ES-I3 (cell line): ENCODE measurements around the gene LRG1.
A peak's percentile ranks its signal among the peaks of the same experiment; 100 is the strongest.

Experiments
- H3K36me3 ChIP-seq: 2 replicates; pipeline ENCODE4 v1.6.1; 2013; ENCODE audit warnings: mild to moderate bottlenecking, low read length, control low read depth, moderate library complexity; ENCODE audit not compliant: insufficient read depth
- H3K4me1 ChIP-seq: 2 replicates; pipeline ENCODE4 v1.6.1; 2013; ENCODE audit warnings: mild to moderate bottlenecking, control low read depth, low read length; ENCODE audit not compliant: insufficient read depth
- H3K9ac ChIP-seq: 2 replicates; pipeline ENCODE4 v1.6.1; 2013; ENCODE audit warnings: low read depth, mild to moderate bottlenecking, low read length, moderate library complexity
- H3K9me3 ChIP-seq: 2 replicates; pipeline ENCODE4 v1.6.1; 2013; ENCODE audit warnings: mild to moderate bottlenecking, low read length, moderate library complexity; ENCODE audit not compliant: control insufficient read depth, insufficient read depth

LRG1 gene

GRCh38 chr19:4580021-4580901 lies 40.4 kb upstream of the LRG1 start:
- Histone ChIP-seq H3K9ac (peak overlapping the region; percentile 75), H3K9me3 (no peaks in the 10 kb centered on the region), H3K4me1 (peaks cover 8% of the 10 kb centered on the region; the same call in 1 of the 2 replicates), H3K36me3 (no peaks in the 10 kb centered on the region)

- Histone ChIP-seq H3K36me3 (no peaks in the 10 kb centered on the region), H3K4me1 (peaks cover 9% of the 10 kb centered on the region; the same call in 1 of the 2 replicates), H3K9me3 (no peaks in the 10 kb centered on the region), H3K9ac (no peak overlapping the region)
Observed at GRCh38 chr19:4579389-4579788, 39.6 kb upstream of the LRG1 start.

DNA sequence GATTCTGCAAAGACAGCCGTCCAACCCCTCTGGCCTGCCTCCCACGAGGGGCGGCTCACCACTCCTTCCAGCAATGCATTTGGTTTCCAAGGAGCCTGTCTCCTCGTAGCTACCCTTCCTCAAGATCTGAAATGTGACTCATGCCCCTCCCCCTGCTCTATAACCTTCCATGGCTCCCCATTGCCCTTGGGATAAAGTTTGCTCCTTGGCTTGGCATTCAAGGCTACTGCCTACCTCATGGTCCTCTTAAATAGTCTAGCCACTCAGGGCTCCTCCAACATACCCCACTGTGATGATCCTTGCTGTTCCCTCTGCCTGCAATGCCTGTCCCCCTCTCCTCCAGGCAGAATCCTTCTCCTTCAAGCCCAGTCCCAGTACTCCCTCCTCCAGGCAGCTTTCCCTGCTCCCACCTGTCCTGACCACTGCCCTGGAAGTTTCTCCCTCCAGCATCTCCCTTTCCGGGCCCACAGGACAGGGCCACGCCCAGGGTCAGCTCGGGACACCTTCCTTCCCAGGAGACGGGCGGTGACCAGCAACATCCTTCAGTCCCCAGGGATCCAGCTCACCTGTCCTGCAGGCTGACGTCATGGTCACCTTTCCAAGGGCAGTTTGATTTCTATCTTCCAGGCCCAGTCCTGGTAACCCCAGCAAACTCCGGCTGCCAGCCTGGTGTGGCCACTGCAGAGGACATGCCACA lies 38.9 kb upstream of the LRG1 start:
- H3K9me3 ChIP-seq = no peaks in the 10 kb centered on the region
- H3K36me3 ChIP-seq = no peaks in the 10 kb centered on the region
- H3K9ac ChIP-seq = no peak overlapping the region
- peaks cover 13% of the 10 kb centered on the region; the same call in 1 of the 2 replicates for H3K4me1 ChIP-seq

DNA sequence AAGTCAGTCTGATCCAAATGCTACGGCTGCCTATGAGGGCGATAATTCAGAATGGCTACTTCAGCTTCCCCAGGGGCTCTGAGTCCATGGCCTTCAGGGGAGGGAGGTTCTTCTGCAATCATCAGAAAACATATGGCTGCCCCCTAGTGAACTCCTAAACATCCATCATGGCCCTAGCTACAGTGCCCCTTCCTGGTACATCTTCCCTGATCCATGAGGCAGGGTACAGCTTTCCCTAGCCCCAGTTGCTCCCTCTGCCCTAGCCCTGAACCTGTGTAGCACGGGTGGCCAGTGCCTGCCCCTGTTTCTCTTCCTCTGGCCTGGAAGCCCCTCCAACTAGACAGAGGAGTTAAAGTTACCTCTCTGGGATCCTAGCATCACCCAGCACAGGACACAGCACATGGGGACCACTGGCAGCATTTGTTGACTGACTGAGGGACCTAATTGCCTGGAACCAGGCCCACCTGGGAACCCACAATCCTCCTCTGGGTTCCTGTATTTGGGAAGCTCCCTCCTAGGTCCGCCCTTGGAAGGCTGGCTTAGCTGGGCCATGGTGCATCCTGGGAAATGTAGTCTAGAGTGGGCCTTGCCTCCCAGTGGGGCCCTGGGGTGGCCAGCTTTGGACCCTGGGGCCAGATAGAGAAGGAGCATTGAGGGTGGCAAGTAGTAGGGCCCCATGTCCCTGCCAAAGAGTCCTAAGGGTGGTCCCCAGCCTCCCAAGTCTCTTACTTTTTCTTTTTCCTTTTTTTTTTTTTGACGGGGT lies 37.4 kb upstream of the LRG1 start:
- H3K9me3 ChIP-seq = no peaks in the 10 kb centered on the region
- H3K36me3 ChIP-seq = no peaks in the 10 kb centered on the region
- peaks cover 13% of the 10 kb centered on the region; the same call in 1 of the 2 replicates for H3K4me1 ChIP-seq
- H3K9ac ChIP-seq = no peak overlapping the region

DNA sequence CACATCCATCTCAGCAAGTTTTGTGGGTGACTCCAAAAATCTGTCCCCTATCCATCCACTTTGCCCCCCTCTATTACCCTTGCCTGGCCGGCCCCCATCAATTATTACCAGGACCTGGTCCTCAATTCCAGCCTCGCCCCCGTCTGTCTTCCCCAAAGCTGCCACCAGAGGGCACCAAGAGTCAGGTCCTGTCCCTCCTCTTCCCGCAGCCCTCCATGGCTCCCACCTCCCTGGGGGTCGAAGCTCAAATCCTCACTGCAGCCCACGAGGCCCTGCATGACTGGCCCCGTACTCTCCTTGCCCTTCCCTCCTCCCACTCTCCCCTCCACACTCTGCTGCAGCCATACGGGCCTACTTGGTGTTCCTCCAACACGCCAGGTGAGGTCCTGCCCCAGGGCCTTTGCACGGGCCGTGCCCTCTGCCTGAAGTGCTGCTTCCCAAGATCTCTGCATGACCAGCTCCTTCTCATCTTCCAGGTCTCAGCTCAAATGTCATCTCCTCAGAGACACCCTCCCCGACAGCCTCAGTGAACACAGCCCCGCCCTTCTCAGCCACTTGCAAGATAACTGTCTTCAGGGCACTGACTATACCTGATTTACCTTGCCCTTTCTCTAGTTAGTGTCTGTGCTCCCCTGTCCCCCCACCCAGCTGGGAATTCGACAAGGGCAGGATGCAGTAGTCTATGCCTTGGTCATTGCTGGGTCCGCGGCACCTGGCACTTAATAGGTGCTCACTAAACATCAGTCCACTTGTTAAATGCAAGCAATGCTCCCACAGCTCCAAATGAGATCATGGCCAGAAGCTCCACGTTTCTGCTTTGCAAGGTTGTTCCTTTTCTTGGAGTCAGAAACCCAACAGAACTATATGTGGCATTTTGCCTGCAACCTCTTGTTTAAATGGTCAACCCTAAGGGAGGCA lies 36.4 kb upstream of the LRG1 start:
- H3K4me1 ChIP-seq = peaks cover 10% of the 10 kb centered on the region; the same call in 1 of the 2 replicates
- no peaks in the 10 kb centered on the region for H3K36me3 ChIP-seq
- no peaks in the 10 kb centered on the region for H3K9me3 ChIP-seq
- no peak overlapping the region for H3K9ac ChIP-seq

GRCh38 chr19:4575267-4576015 lies 35.6 kb upstream of the LRG1 start:
- H3K9ac ChIP-seq = peak overlapping the region; percentile 43
- H3K9me3 ChIP-seq = no peaks in the 10 kb centered on the region
- H3K4me1 ChIP-seq = peaks cover 10% of the 10 kb centered on the region; the same call in 1 of the 2 replicates
- no peaks in the 10 kb centered on the region for H3K36me3 ChIP-seq

GRCh38 chr19:4573682-4574081 lies 33.8 kb upstream of the LRG1 start:
- Histone ChIP-seq H3K36me3 (no peaks in the 10 kb centered on the region), H3K9me3 (no peaks in the 10 kb centered on the region), H3K9ac (no peak overlapping the region), H3K4me1 (peaks cover 10% of the 10 kb centered on the region; the same call in 1 of the 2 replicates)

DNA sequence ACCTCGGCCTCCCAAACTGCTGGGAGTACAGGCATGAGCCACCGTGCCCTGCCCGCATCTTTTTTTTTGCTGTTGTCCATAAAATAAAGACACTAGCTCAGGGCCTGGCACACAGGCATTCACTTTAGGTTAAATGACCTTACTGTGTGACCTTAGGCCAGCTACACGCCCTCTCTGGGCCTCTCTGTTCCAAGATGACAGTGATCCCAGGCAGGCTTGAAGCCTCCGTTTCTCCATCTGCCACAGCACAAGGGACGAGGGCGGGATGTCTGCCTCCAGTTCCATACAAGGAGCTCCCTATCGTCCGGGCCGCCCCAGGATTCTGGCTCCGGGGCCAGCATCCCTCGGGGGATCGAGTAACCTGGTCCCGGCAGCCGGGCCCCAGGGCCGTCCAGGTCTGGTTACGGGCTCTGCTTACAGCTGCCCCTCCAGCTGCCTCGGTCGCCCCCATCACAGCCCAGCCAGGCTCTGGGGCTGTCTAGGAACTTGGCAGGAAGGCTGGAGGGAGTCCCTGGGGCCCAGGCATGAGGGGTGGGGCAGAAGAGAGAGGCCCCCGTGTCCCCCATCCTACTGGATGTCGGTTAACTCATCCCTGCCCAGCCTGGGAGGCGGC lies 31.6 kb upstream of the LRG1 start:
- Histone ChIP-seq H3K9ac (no peak overlapping the region), H3K4me1 (peaks cover 10% of the 10 kb centered on the region; the same call in 1 of the 2 replicates)

GRCh38 chr19:4570916-4571304 lies 31.1 kb upstream of the LRG1 start:
- Histone ChIP-seq H3K36me3 (no peaks in the 10 kb centered on the region), H3K9ac (no peak overlapping the region), H3K9me3 (no peaks in the 10 kb centered on the region), H3K4me1 (peaks cover 10% of the 10 kb centered on the region; the same call in 1 of the 2 replicates)

More for the DNA sequence above, 31.6 kb upstream of the LRG1 start:
- H3K36me3 ChIP-seq = no peaks in the 10 kb centered on the region
- no peaks in the 10 kb centered on the region for H3K9me3 ChIP-seq

DNA sequence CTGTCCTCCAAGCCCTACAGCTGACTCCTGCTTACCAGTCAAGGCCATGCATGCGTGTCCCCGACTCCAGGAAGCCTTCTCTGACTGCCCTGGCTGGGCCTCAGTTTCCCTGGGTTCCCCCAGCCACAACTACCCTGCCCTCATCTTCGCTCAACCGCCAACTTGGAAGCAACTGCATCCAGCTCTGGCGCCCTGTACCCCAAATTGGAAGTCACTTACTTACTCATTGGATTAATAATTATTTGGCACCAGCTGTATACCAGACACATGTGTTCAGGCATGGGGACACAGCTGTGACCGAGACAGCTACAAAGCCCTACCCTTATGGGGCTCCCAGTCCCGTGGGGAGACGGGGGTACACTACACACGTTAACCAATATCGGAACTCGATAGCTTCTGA lies 30.6 kb upstream of the LRG1 start:
- H3K9ac ChIP-seq = no peak overlapping the region
- H3K9me3 ChIP-seq = no peaks in the 10 kb centered on the region
- H3K4me1 ChIP-seq = peaks cover 5% of the 10 kb centered on the region; the same call in 1 of the 2 replicates
- no peaks in the 10 kb centered on the region for H3K36me3 ChIP-seq

GRCh38 chr19:4568886-4569285 lies 29.1 kb upstream of the LRG1 start:
- H3K9me3 ChIP-seq = no peaks in the 10 kb centered on the region
- H3K36me3 ChIP-seq = no peaks in the 10 kb centered on the region
- no peak overlapping the region for H3K9ac ChIP-seq
- H3K4me1 ChIP-seq = no peaks in the 10 kb centered on the region; the same call in 1 of the 2 replicates

GRCh38 chr19:4567584-4568071 lies 27.8 kb upstream of the LRG1 start:
- Histone ChIP-seq H3K9ac (no peak overlapping the region), H3K9me3 (no peaks in the 10 kb centered on the region), H3K4me1 (no peaks in the 10 kb centered on the region; the same call in 1 of the 2 replicates), H3K36me3 (no peaks in the 10 kb centered on the region)
